Natural killer cell (primary cell): ENCODE data around the gene DYSF. TPM values are rescaled to one million over a fixed set of nuclear protein-coding genes. Genes with fewer than 3 reads are reported as not detected.

Experiments used
- ATAC-seq, 3 donors: fragments of 150-1000 bp in 2 of 3; fragments of 200-7000 bp in 1 of 3; cut with Tn5 transposase; 1 replicate in 1 of 3; 2 replicates in 2 of 3; pipeline ENCODE4 v1.10.0; 2021; ENCODE audit warnings: mild to moderate bottlenecking in 2 of 3, moderate library complexity in 2 of 3
- DNase-seq, 2 donors: peaks; one replicate each; pipeline versions ENCODE4 v3.0.0 to v3.0.0-alpha.2; 2013 to 2021; ENCODE audit warnings: mixed read lengths in 1 of 2
- H3K27ac ChIP-seq: one replicate; pipeline ENCODE4 v1.5.1; 2013; ENCODE audit warnings: mild to moderate bottlenecking, low read length
- H3K27me3 ChIP-seq: one replicate; pipeline ENCODE4 v1.6.1; 2013; ENCODE audit warnings: low read length; ENCODE audit not compliant: control insufficient read depth, insufficient read depth
- H3K36me3 ChIP-seq: one replicate; pipeline ENCODE4 v1.6.1; 2013; ENCODE audit warnings: low read length; ENCODE audit not compliant: control insufficient read depth, insufficient read depth
- H3K4me1 ChIP-seq: one replicate; pipeline ENCODE4 v1.6.1; 2013; ENCODE audit warnings: low read length; ENCODE audit not compliant: control insufficient read depth, insufficient read depth
- H3K4me3 ChIP-seq: one replicate; pipeline ENCODE4 v1.5.1; 2013; ENCODE audit warnings: low read length
- H3K9me3 ChIP-seq: one replicate; pipeline ENCODE4 v1.6.1; 2013; ENCODE audit warnings: low read length; ENCODE audit not compliant: control insufficient read depth, insufficient read depth
- H3K27ac Mint-ChIP-seq, 2 donors: one replicate each; pipeline ENCODE4 v1.8.0; 2022; ENCODE audit warnings: mild to moderate bottlenecking in 2 of 2, mixed read lengths in 2 of 2, moderate library complexity in 1 of 2
- H3K27me3 Mint-ChIP-seq, 2 donors: one replicate each; pipeline ENCODE4 v1.8.0; 2022; ENCODE audit warnings: low read depth in 2 of 2, mixed read lengths in 2 of 2
- H3K36me3 Mint-ChIP-seq: one replicate; pipeline ENCODE4 v1.8.0; 2022; ENCODE audit warnings: mixed read lengths
- H3K4me1 Mint-ChIP-seq, 2 donors: one replicate each; pipeline ENCODE4 v1.8.0; 2022; ENCODE audit warnings: mixed read lengths in 2 of 2
- H3K4me3 Mint-ChIP-seq: one replicate; pipeline ENCODE4 v1.8.0; 2022; ENCODE audit warnings: mild to moderate bottlenecking, moderate library complexity, mixed read lengths
- H3K9me3 Mint-ChIP-seq, 2 donors: one replicate each; pipeline ENCODE4 v1.8.0; 2022; ENCODE audit warnings: mixed read lengths in 2 of 2
- WGBS: methylation state at CpG from one replicate; pipeline ENCODE4 v1.1.7; 2013; ENCODE audit warnings: missing lambda C conversion rate; ENCODE audit not compliant: insufficient coverage; 5-methylcytosine and 5-hydroxymethylcytosine counted together
- intact Hi-C: fragments of 100-400 bp; cut with micrococcal nuclease; formaldehyde crosslinking; loops from one replicate; pipeline ENCODE4 v1.14.2; 2022
- total RNA-seq, 4 donors: library from RNA; stranded (reverse); fragments of 120-200 nt in 1 of 4; gene quantifications; one replicate each; pipeline versions ENCODE4 v1.2.3 to v1.2.4, GENCODE V29; 2013 to 2022
- TF ChIP-seq, protein P1 (sequence below): fragments of 200-600 bp; IDR thresholded peaks from one replicate; pipeline ENCODE4 v1.8.0; 2022; ENCODE audit warnings: antibody characterized with exemption

Gene DYSF
- total RNA-seq, 3 donors from 2014 or later (not counting 1 experiment from before 2014, with no cell fraction given), result 11.4 to 19.5 (median 12.4) TPM

DNA sequence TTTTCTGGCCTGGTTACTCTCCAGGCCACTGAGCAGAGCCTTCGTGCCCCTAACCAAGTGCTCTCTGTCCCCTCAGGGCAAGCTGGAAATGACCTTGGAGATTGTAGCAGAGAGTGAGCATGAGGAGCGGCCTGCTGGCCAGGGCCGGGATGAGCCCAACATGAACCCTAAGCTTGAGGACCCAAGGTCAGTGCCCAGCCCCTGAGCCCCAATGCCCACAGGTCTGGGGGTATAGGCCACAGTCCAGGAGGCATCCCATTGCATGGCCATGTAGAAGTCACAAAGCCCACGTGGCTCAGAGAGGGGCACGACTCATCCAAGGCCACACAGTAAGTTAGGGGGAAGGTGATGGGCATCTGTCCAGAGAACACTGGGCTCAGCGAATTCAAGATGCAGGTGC, 227.6 kb downstream of the DYSF start:
- Histone ChIP-seq H3K9me3 (no peaks in the 10 kb centered on the region), H3K4me3 (no peak overlapping the region), H3K27me3 (no peaks in the 10 kb centered on the region), H3K27ac (no peak overlapping the region), H3K4me1 (no peaks in the 10 kb centered on the region), H3K36me3 (no peaks in the 10 kb centered on the region)
- Mint-ChIP-seq H3K9me3 (no peaks in the 10 kb centered on the region), H3K4me3 (no peak overlapping the region), H3K4me1 (no peaks in the 10 kb centered on the region), H3K27ac (no peak overlapping the region), H3K36me3 (no peaks in the 10 kb centered on the region), H3K27me3 (no peaks in the 10 kb centered on the region)
- ATAC-seq, result no peak
- DNase-seq, result no peak
- intact Hi-C loops, result no loop called here
- 89% methylated on average over 6 of the region's 6 CpGs for WGBS
- TF ChIP-seq, protein P1, sequence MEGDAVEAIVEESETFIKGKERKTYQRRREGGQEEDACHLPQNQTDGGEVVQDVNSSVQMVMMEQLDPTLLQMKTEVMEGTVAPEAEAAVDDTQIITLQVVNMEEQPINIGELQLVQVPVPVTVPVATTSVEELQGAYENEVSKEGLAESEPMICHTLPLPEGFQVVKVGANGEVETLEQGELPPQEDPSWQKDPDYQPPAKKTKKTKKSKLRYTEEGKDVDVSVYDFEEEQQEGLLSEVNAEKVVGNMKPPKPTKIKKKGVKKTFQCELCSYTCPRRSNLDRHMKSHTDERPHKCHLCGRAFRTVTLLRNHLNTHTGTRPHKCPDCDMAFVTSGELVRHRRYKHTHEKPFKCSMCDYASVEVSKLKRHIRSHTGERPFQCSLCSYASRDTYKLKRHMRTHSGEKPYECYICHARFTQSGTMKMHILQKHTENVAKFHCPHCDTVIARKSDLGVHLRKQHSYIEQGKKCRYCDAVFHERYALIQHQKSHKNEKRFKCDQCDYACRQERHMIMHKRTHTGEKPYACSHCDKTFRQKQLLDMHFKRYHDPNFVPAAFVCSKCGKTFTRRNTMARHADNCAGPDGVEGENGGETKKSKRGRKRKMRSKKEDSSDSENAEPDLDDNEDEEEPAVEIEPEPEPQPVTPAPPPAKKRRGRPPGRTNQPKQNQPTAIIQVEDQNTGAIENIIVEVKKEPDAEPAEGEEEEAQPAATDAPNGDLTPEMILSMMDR, result no peak

DNA sequence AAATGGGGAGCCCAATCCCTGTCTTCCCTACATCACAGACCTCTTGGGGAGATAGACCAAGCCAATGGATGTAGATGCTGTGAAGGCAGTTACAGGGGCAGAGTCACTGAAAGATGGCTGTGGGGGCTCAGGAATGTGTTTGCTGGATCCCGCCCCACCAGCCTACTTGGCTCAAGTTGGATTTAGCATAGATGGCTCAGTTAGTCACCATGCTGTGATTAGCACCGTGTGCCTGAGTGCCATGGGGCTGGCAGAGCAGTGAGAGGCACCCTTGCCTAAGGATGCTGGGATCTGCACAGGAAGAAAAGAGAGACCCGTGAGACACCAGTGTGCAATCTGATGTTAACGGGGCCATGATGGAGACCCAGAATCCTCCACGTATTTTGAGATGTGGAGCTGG, 228.3 kb downstream of the DYSF start:
- no peak for DNase-seq
- H3K27me3 Mint-ChIP-seq, result no peaks in the 10 kb centered on the region
- WGBS, result 76% methylated on average over 5 of the region's 5 CpGs

DNA sequence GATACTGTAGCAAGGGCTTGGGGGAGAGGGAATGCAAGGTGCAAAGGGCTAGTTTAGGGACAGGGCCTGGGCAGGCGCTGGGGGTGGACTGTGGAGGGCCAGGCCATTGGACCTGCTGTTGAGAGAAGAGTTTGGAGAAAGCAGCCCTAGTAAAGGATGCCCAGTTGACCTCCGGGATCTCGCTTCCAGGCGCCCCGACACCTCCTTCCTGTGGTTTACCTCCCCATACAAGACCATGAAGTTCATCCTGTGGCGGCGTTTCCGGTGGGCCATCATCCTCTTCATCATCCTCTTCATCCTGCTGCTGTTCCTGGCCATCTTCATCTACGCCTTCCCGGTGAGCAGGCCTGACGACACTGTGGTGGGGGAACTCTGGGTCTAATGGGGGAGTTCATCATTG, 229.0 kb downstream of the DYSF start:
- intact Hi-C loops, result no loop called here
- Mint-ChIP-seq H3K4me3 (no peak overlapping the region), H3K27me3 (no peaks in the 10 kb centered on the region), H3K9me3 (no peaks in the 10 kb centered on the region), H3K4me1 (no peaks in the 10 kb centered on the region), H3K36me3 (no peaks in the 10 kb centered on the region), H3K27ac (no peak overlapping the region)
- no peaks in the 10 kb centered on the region for H3K4me1 ChIP-seq
- H3K27me3 ChIP-seq, result no peaks in the 10 kb centered on the region
- no peaks in the 10 kb centered on the region for H3K9me3 ChIP-seq
- TF ChIP-seq, protein P1, result no peak
- H3K36me3 ChIP-seq, result no peaks in the 10 kb centered on the region
- H3K4me3 ChIP-seq, result no peak overlapping the region
- 96% methylated on average over 11 of the region's 11 CpGs for WGBS
- H3K27ac ChIP-seq, result no peak overlapping the region
- DNase-seq (no peak), ATAC-seq (no peak)

More for the DNA sequence above, 228.3 kb downstream of the DYSF start:
- no peak overlapping the region for H3K27ac ChIP-seq
- no peaks in the 10 kb centered on the region for H3K4me1 ChIP-seq
- no peaks in the 10 kb centered on the region for H3K9me3 Mint-ChIP-seq
- TF ChIP-seq, protein P1, result no peak
- no peaks in the 10 kb centered on the region for H3K9me3 ChIP-seq
- no peak overlapping the region for H3K4me3 Mint-ChIP-seq
- no peaks in the 10 kb centered on the region for H3K4me1 Mint-ChIP-seq
- no peak overlapping the region for H3K27ac Mint-ChIP-seq
- intact Hi-C loops, result no loop called here
- no peaks in the 10 kb centered on the region for H3K36me3 Mint-ChIP-seq
- H3K36me3 ChIP-seq, result no peaks in the 10 kb centered on the region
- no peaks in the 10 kb centered on the region for H3K27me3 ChIP-seq
- no peak for ATAC-seq
- H3K4me3 ChIP-seq, result no peak overlapping the region

DNA sequence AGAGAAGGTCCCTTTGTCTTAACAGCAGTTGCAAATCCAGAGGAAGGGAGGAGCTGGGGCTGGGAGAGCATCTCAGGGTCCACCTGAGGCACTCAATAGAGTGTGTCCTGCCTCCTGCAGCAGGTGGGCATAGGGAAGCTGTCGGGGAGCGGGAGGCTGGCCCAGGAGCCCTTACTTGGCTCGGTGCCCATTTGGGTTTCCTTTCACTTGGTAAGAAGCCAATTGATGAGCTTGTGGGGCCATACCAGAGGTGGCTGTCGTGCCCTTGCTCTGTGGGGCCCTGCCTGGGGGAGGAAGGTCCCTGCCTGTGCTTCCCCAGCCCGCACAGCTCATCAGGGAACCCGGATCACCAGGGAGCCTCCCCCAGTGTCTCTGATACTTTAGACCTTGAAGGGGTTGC, 229.7 kb downstream of the DYSF start:
- TF ChIP-seq, protein P1, result no peak
- Mint-ChIP-seq H3K9me3 (no peaks in the 10 kb centered on the region), H3K4me1 (no peaks in the 10 kb centered on the region), H3K36me3 (no peaks in the 10 kb centered on the region), H3K4me3 (no peak overlapping the region), H3K27ac (no peak overlapping the region), H3K27me3 (no peaks in the 10 kb centered on the region)
- 77% methylated on average over 6 of the region's 6 CpGs for WGBS
- H3K27ac ChIP-seq, result no peak overlapping the region
- no peaks in the 10 kb centered on the region for H3K4me1 ChIP-seq
- intact Hi-C loops, result no loop called here
- no peaks in the 10 kb centered on the region for H3K9me3 ChIP-seq
- DNase-seq (no peak), ATAC-seq (no peak)
- H3K4me3 ChIP-seq, result no peak overlapping the region
- H3K27me3 ChIP-seq, result no peaks in the 10 kb centered on the region
- H3K36me3 ChIP-seq, result no peaks in the 10 kb centered on the region
